ENCODE measurements around the gene AVEN. TPM values are rescaled to one million over a fixed set of nuclear protein-coding genes. Genes with fewer than 3 reads are reported as not detected.

Gene AVEN
- total and polyA plus RNA-seq, 2 of the 4 experiments (the other 2 are of a cell fraction): 9.1 to 17.6 TPM

DNA sequence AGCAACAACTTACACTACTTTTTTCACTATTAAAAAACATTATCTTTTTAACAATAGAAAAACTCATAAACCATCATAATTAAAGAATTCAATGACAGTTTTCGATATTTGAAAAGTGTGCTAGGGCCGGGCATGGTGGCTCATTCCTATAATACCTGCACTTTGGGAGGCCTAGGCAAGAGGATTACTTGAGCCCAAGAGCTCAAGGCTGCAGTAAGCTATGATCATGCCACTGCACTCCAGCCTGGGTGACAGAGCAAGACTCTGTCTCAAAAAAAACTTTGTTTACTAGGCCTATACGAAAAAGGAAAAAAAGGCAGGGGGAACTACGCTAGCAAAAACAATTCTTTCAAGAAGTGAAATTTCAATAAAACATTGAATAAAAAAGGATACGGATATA, 28.1 kb downstream of the AVEN start:
- intact Hi-C loops (cut with micrococcal nuclease) (no loop called here), dilution Hi-C loops (cut with HindIII; ENCODE audit: low sequenced_read_pairs, unreplicated experiment) (no loop called here), in situ Hi-C loops (cut with MboI; ENCODE audit: low sequenced_read_pairs) (no loop called here)
- Histone ChIP-seq H2AFZ (replicated peaks; ENCODE audit: low read length, poor library complexity) (no peak overlapping the region), H2BK120ac (ENCODE audit: low read depth, low read length) (no peak overlapping the region), H3K56ac (ENCODE audit: extremely low read depth, insufficient read depth, low read length) (no peak overlapping the region), H4K8ac (ENCODE audit: low read depth in 2 of 2, low read length in 2 of 2) (no peak overlapping the region), H3K79me1 (ENCODE audit: low read depth in 1 of 2, low read length in 2 of 2) (peaks cover 10 to 20% of the 10 kb centered on the region in 2 experiments), H3K4me1 (ENCODE audit: control insufficient read depth, insufficient read depth, low read length) (no peaks in the 10 kb centered on the region), H3K4ac (ENCODE audit: low read depth, low read length) (no peak overlapping the region), H2BK20ac (ENCODE audit: low read depth, low read length) (no peak overlapping the region), H3K4me3 (ENCODE audit: insufficient read depth, low read depth, low read length) (no peak overlapping the region), H4K20me1 (ENCODE audit: insufficient read depth, low read length) (no peaks in the 10 kb centered on the region), H4K5ac (ENCODE audit: low read depth, low read length) (no peak overlapping the region), H3K27me3 (ENCODE audit: control insufficient read depth, insufficient read depth, low read length) (no peaks in the 10 kb centered on the region), H3K9me1 (ENCODE audit: insufficient read depth, low read length) (no peaks in the 10 kb centered on the region), H3K14ac (replicated peaks; ENCODE audit: low read depth, low read length) (no peak overlapping the region), H2AK5ac (ENCODE audit: low read depth, low read length) (no peak overlapping the region), H2BK5ac (ENCODE audit: low read depth, low read length, poor library complexity, severe bottlenecking) (no peak overlapping the region), H4K91ac (ENCODE audit: insufficient read depth, low read depth, low read length) (no peak overlapping the region), H3K9me3 (ENCODE audit: control insufficient read depth, insufficient read depth, low read length) (no peaks in the 10 kb centered on the region), H3K27ac (ENCODE audit: insufficient read depth, low read length) (no peak overlapping the region), H3K9ac (ENCODE audit: low read depth, low read length) (no peak overlapping the region), H3K18ac (ENCODE audit: low read depth, low read length) (no peak overlapping the region), H3K36me3 (ENCODE audit: control insufficient read depth, insufficient read depth, low read length) (no peaks in the 10 kb centered on the region), H2AK9ac (replicated peaks; ENCODE audit: low read depth, low read length, poor library complexity) (no peak overlapping the region), H2BK15ac (ENCODE audit: low read depth, low read length) (no peak overlapping the region), H3K23ac (ENCODE audit: low read depth, low read length) (no peak overlapping the region), H3K4me2 (ENCODE audit: low read depth, low read length) (no peak overlapping the region)
- POLR2A ChIA-PET (ENCODE audit: unreplicated experiment): no interaction called here
- CTCF ChIA-PET: no interaction called here
- no TSS peak for BruUV-seq (replicated peaks)
- DNase-seq (no peak), ATAC-seq (ENCODE audit: low read depth) (no peak)
- no peak for TF ChIP-seq NFE2L2 (IDR thresholded peaks at IDR 0.05; ENCODE audit: low read depth, low read length)
- no peak for TF ChIP-seq RAD21 (IDR thresholded peaks at IDR 0.05; ENCODE audit: low read length)
- TF ChIP-seq, protein P1, sequence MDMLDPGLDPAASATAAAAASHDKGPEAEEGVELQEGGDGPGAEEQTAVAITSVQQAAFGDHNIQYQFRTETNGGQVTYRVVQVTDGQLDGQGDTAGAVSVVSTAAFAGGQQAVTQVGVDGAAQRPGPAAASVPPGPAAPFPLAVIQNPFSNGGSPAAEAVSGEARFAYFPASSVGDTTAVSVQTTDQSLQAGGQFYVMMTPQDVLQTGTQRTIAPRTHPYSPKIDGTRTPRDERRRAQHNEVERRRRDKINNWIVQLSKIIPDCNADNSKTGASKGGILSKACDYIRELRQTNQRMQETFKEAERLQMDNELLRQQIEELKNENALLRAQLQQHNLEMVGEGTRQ (IDR thresholded peaks at IDR 0.05; ENCODE audit: low read depth, low read length): no peak
- no peak for TF ChIP-seq POLR2A (IDR thresholded peaks at IDR 0.05; ENCODE audit: low read depth, low read length)
- TF ChIP-seq, protein P2, sequence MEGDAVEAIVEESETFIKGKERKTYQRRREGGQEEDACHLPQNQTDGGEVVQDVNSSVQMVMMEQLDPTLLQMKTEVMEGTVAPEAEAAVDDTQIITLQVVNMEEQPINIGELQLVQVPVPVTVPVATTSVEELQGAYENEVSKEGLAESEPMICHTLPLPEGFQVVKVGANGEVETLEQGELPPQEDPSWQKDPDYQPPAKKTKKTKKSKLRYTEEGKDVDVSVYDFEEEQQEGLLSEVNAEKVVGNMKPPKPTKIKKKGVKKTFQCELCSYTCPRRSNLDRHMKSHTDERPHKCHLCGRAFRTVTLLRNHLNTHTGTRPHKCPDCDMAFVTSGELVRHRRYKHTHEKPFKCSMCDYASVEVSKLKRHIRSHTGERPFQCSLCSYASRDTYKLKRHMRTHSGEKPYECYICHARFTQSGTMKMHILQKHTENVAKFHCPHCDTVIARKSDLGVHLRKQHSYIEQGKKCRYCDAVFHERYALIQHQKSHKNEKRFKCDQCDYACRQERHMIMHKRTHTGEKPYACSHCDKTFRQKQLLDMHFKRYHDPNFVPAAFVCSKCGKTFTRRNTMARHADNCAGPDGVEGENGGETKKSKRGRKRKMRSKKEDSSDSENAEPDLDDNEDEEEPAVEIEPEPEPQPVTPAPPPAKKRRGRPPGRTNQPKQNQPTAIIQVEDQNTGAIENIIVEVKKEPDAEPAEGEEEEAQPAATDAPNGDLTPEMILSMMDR (conservative IDR thresholded peaks at IDR 0.05; ENCODE audit: low read depth, low read length): no peak
- no peak for TF ChIP-seq RFX5 (IDR thresholded peaks at IDR 0.05; ENCODE audit: low read depth, low read length)
- TF ChIP-seq CEBPB (IDR thresholded peaks at IDR 0.05; ENCODE audit: low read depth, low read length): no peak
- TF ChIP-seq SMC3 (IDR thresholded peaks at IDR 0.05; ENCODE audit: low read depth, low read length): no peak
- TF ChIP-seq RCOR1 (IDR thresholded peaks at IDR 0.05; ENCODE audit: insufficient replicate concordance, low read length): no peak
- TF ChIP-seq BHLHE40 (IDR thresholded peaks at IDR 0.05; ENCODE audit: low read depth, low read length): no peak
- TF ChIP-seq, protein P3, sequence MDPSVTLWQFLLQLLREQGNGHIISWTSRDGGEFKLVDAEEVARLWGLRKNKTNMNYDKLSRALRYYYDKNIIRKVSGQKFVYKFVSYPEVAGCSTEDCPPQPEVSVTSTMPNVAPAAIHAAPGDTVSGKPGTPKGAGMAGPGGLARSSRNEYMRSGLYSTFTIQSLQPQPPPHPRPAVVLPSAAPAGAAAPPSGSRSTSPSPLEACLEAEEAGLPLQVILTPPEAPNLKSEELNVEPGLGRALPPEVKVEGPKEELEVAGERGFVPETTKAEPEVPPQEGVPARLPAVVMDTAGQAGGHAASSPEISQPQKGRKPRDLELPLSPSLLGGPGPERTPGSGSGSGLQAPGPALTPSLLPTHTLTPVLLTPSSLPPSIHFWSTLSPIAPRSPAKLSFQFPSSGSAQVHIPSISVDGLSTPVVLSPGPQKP (IDR thresholded peaks at IDR 0.05; ENCODE audit: borderline replicate concordance, low read depth, low read length): no peak
- TF ChIP-seq CHD1 (IDR thresholded peaks at IDR 0.05; ENCODE audit: low read depth, low read length): no peak
- no peak for TF ChIP-seq MXI1 (IDR thresholded peaks at IDR 0.05; ENCODE audit: borderline replicate concordance, low read depth, low read length)
- no peak for TF ChIP-seq MAFK (IDR thresholded peaks at IDR 0.05; ENCODE audit: low read depth, low read length)
- WGBS, 2 experiments (ENCODE audit: extremely low coverage in 2 of 2, insufficient read length in 1 of 2): no CpG with 5 or more reads among the region's 5 CpGs

Measured in IMR-90 (cell line).